K562 (cell line): ENCODE measurements around the gene MLLT11. TPM values are rescaled to one million over a fixed set of nuclear protein-coding genes. Genes with fewer than 3 reads are reported as not detected.
A peak's percentile ranks its signal among the peaks of the same experiment; 100 is the strongest.

Experiments
- AFF1 ChIP-seq, 2 experiments: fragments of 450-650 bp; IDR thresholded peaks; 2 replicates each; pipeline ENCODE4 v1.6.1; 2018; ENCODE audit warnings: mild to moderate bottlenecking in 2 of 2, low read depth in 1 of 2; ENCODE audit not compliant: partially characterized antibody in 2 of 2
- E2F5 ChIP-seq: sonication (generic); formaldehyde crosslinking; IDR thresholded peaks from 2 replicates; pipeline ENCODE4 v1.8.0; 2022; ENCODE audit warnings: mild to moderate bottlenecking, missing genetic modification reagents
- E2F6 ChIP-seq, 2 experiments: IDR thresholded peaks; 2 replicates each; pipeline ENCODE4 v1.6.1; 2011; ENCODE audit warnings: borderline replicate concordance in 1 of 2, control low read depth in 1 of 2, low read depth in 1 of 2, low read length in 1 of 2, mild to moderate bottlenecking in 1 of 2, mixed read lengths in 1 of 2, moderate library complexity in 1 of 2; ENCODE audit not compliant: insufficient read depth in 1 of 2, insufficient read length in 1 of 2, poor library complexity in 1 of 2, severe bottlenecking in 1 of 2; ENCODE audit errors: extremely low read depth in 1 of 2
- GATA2 ChIP-seq: sonication (generic); formaldehyde crosslinking; IDR thresholded peaks from 2 replicates; pipeline ENCODE4 v1.4.0; 2020; ENCODE audit warnings: mild to moderate bottlenecking, missing genetic modification reagents
- GATAD2B ChIP-seq: fragments of 450-650 bp; IDR thresholded peaks from 2 replicates; pipeline ENCODE4 v1.6.1; 2017; ENCODE audit warnings: mild to moderate bottlenecking, borderline replicate concordance
- GTF3C2 ChIP-seq: IDR thresholded peaks from 3 replicates; pipeline ENCODE4 v1.6.1; 2011; ENCODE audit warnings: borderline replicate concordance, mild to moderate bottlenecking, moderate library complexity; ENCODE audit not compliant: insufficient read length; ENCODE audit errors: extremely low read depth
- HOMEZ ChIP-seq: fragments of 250-450 bp; sonication (Bioruptor Pico); IDR thresholded peaks from 2 replicates; pipeline ENCODE4 v1.4.0; 2020; ENCODE audit warnings: mild to moderate bottlenecking, moderate library complexity
- L3MBTL2 ChIP-seq: fragments of 450-650 bp; IDR thresholded peaks from 2 replicates; pipeline ENCODE4 v1.6.1; 2016; ENCODE audit warnings: mild to moderate bottlenecking, moderate library complexity
- RBM15 ChIP-seq: fragments of 200-400 bp; formaldehyde crosslinking; IDR thresholded peaks from 2 replicates; pipeline ENCODE4 v1.6.1; 2018; ENCODE audit warnings: mild to moderate bottlenecking, low read length, moderate library complexity; ENCODE audit not compliant: insufficient read depth
- SIN3B ChIP-seq: fragments of 450-650 bp; IDR thresholded peaks from 2 replicates; pipeline ENCODE4 v1.6.1; 2017; ENCODE audit warnings: low read depth, mild to moderate bottlenecking, moderate library complexity
- SRSF1 ChIP-seq: fragments of 200-400 bp; formaldehyde crosslinking; IDR thresholded peaks from 2 replicates; pipeline ENCODE4 v1.6.1; 2017; ENCODE audit warnings: mild to moderate bottlenecking, low read depth, low read length, moderate library complexity
- TCF7 ChIP-seq: sonication (generic); IDR thresholded peaks from 2 replicates; pipeline ENCODE4 v1.6.1; 2016; ENCODE audit warnings: antibody characterized with exemption, borderline replicate concordance
- TCFL5 ChIP-seq: fragments of 250-450 bp; sonication (Bioruptor Pico); conservative IDR thresholded peaks from 2 replicates; pipeline ENCODE4 v1.6.1; 2021; ENCODE audit warnings: mild to moderate bottlenecking, moderate library complexity, matching md5 sums
- TEAD4 ChIP-seq, 2 experiments: sonication (generic) in 1 of 2; formaldehyde crosslinking in 1 of 2; IDR thresholded peaks; 2 replicates each; pipeline versions ENCODE4 v1.6.1 to v1.8.0; 2012 to 2022; ENCODE audit warnings: borderline replicate concordance in 1 of 2, inconsistent platforms in 1 of 2, low read length in 1 of 2, mild to moderate bottlenecking in 1 of 2, missing genetic modification reagents in 1 of 2
- ZNF436 ChIP-seq: fragments of 250-450, 450-650 bp; sonication (Bioruptor Pico); formaldehyde crosslinking; IDR thresholded peaks from 2 replicates; pipeline ENCODE4 v1.7.0; 2020; ENCODE audit warnings: mild to moderate bottlenecking
- polyA plus RNA-seq, 8 experiments: library from polyadenylated mRNA; depleted of rRNA in 4 of 8; stranded (reverse) in 5 of 8; unstranded in 3 of 8; fragments of >200 nt; fragmentation: Nextera tagmentation in 2 of 8; fragmentation: Illumina TruSeq in 1 of 8; extraction: Ambion mirVana in 2 of 8; extraction: Trizol in 1 of 8; gene quantifications; 2 replicates each; pipeline versions ENCODE4 v1.2.1 to v1.2.3, GENCODE V29; 2011 to 2014; ENCODE audit warnings: inconsistent platforms in 1 of 8, missing spikeins in 1 of 8
- total RNA-seq, 7 experiments: library from RNA; depleted of rRNA in 6 of 7; stranded (reverse); fragments of >200 nt in 6 of 7; fragmentation: Illumina TruSeq in 2 of 7; extraction: Trizol in 2 of 7; gene quantifications; 2 replicates each; pipeline versions ENCODE4 v1.2.1 to v1.2.3, GENCODE V29; 2011 to 2021; ENCODE audit warnings: low replicate concordance in 1 of 7

Gene MLLT11
- total and polyA plus RNA-seq, 9 of the 15 experiments (the other 6 are each of a cell fraction or from before 2014, with no cell fraction given) = 12.1 to 91.0 (median 22.0) TPM

- TF ChIP-seq E2F5 (CRISPR knock-in tag) (peak; percentile 60; the same call in 1 of the 2 replicates), TEAD4 (IDR thresholded peaks at IDR 0.05; ENCODE audit: low read length) (no peak), TEAD4 (CRISPR knock-in tag; IDR thresholded peaks at IDR 0.05; ENCODE audit: borderline replicate concordance) (0 out of 2 replicates have a peak, but pooled peaks have one; percentile 19), ZNF436 (CRISPR knock-in tag) (no peak), GTF3C2 (no peak), TCF7 (no peak), L3MBTL2 (peak; percentile 68), HOMEZ (CRISPR knock-in tag) (no peak), SRSF1 (no peak), GATA2 (CRISPR knock-in tag) (no peak), TCFL5 (CRISPR knock-in tag) (no peak), E2F6 (IDR thresholded peaks at IDR 0.05; ENCODE audit: borderline replicate concordance in 1 of 2, extremely low read depth in 1 of 2, insufficient read depth in 1 of 2, insufficient read length in 1 of 2, low read depth in 1 of 2, low read length in 1 of 2, poor library complexity in 1 of 2, severe bottlenecking in 1 of 2) (peak; percentile 47 to 62), GATAD2B (no peak), AFF1 (IDR thresholded peaks at IDR 0.05; ENCODE audit: low read depth in 1 of 2, partially characterized antibody in 2 of 2) (no peak), SIN3B (no peak), RBM15 (no peak)
These were observed 12.1 kb upstream of the MLLT11 start (continued) for GRCh38 chr1:151047925-151048644.
